CD4-positive, alpha-beta T cell treated with Interleukin-6 at 100 ng/mL for 8 hours (primary cell): ENCODE results near the gene RAB19.
"Not testable (repeated sequence)": the region's sequence is repeated elsewhere in the genome, so short reads cannot be mapped to it uniquely, and the experiment has no call there.

Experiments
- DNase-seq: peaks from one replicate; pipeline ENCODE4 v3.0.0-alpha.2; 2020; ENCODE audit warnings: mixed read lengths, low spot score

The RAB19 gene

DNA sequence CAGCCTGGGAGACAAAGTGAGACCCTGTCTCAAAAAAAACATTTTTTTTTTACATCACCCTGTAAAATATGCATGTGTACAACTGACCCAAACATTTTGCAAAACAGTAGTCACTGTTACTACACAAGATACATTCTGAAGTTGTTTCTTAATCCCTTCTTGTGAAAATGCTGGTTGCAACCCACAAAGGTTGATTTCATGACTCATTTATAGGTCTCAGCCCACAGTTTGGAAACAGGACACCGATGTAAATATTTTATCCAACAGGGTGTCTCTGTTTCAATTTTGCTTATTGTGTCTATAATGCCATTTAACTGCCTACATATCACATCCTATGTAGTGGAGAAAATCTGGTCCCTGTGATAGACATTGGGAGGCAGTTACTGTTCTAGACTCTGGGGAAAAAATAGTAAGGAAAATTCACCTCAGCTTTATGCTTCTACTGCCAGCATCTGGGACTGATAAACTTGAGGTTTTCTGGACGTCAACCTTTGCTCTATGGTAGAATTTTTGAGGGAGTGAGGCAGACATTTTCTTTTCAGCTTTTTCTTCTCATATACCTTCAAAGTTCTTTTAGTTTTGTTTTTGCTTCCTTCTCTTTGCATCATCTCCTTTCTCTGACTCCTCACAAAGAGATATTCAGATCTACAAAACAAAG, 1.6 kb upstream of the RAB19 start:
- DNase-seq = no peak

DNA sequence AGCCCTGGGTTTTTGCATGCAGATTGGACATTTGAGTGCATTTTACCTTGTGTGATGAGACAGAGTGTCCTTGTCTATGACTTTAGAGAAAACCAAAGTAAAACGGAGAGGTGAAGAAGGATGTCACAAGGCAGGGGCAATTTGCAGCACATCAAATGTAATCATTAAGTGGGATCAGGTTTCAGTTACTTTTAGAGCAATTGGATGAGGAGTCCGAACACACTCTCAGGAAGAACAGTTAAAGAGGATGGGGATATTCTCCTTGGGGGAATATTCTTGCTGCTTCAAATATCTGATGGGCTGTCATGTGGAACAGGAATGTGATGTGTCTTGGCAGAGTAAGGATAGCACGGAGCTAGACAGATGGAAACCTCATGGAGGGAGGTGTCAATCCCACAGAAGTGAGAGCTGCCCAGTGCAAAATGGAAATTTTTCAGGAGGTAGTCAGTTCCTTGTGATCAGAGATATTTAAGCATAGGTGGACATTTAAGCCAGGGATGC, 757 bp downstream of the RAB19 start:
- DNase-seq = no peak

DNA sequence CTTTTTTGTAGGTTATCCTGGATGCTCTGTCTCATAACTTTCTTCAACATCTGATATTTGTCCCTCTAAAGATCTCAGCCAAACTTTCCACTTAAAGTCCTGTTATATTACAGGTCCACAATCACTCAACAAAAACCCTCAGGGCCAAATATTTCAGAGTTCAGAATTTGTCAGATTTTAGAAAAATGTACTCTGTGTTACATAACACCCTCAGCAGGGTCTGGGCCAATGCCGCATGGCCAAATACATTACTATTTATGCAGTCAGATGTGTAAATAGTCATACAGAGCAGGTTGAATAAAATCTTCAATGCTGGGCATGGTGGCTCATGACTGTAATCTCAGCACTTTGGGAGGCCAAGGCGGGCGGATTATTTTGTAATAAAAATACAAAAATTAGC, 11.5 kb downstream of the RAB19 start:
- no peak for DNase-seq

DNA sequence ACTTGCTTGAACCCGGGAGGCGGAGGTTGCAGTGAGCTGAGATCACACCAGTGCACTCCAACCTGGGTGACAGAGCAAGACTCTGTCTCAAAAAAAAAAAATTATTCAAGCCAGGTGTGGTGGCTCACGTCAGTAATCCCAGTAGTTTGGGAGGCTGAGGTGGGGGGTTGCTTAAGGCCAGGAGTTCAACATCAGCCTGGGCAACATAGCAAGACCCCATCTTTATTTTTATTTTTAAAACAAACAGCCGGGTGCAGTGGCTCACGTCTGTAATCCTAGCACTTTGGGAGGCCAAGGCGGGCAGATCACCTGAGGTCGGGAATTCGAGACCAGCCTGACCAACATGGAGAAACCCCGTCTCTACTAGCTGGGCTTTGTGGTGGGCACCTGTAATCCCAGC, 12.0 kb downstream of the RAB19 start:
- not testable (repeated sequence) for DNase-seq

DNA sequence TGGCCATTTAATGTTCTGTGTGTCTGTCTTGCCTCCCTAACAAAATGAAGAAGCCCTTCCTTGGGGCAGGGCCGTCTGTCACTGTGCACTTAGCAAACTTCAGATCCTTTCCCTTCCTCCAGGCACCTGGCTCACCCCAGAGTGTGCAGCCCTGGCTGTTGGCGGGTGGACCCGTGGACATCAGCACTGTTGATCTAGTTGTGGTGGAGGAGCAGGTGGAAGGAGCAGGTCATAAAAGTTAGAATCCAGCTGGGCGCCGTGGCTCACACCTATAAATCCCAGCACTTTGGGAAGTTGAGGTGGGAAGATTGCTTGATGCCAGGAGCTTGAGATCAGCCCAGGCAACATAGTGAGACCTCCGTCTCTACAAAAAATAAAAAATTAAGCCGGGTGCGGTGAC, 12.7 kb downstream of the RAB19 start:
- DNase-seq = no peak

DNA sequence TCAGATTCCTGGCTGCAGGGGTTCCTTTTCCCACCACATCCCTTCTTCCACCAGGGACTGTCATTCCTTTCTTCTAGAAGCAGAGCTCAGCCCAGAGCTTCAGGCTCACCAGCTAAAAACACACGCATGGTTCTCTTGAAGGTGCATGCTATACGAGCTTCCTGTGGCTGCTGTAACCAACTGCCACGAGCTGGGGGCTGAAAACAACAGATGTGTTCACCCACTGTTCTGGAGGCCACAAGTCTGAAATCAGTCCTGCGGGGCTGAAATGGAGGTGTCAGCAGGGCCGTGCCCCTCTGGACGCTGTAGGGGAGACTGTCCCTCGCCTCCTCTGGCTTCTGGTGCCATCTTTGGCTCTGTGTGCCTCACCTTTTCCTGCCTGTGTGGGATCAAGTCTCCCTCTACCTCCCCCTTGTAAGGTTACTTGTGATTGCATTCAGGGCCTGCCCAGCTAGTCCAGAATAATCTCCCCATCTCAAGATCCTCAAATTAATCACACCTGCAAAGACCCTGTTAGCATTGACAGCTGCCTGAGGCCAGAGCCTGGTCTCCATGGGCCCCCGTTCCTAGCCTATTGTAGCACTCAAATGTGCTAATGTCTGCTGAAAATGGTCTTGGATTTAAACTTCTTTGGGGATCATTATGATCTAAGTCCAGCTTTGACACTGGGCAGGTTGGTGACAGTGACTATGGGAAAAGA, 13.7 kb downstream of the RAB19 start:
- no peak for DNase-seq

DNA sequence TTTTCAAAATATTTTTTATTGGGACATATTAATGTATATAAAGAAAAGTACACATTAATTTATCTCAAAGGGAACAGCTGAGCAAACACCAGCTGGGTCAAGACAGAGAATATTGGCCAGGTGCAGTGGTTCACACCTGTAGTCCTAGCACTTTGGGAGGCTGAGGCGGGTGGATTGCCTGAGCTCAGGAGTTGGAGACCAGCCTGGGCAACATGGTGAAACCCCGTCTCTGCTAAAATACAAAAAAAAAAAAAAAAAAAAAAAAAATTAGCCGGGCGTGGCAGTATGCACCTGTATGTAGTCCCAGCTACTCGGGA, 14.3 kb downstream of the RAB19 start:
- not testable (repeated sequence) for DNase-seq

DNA sequence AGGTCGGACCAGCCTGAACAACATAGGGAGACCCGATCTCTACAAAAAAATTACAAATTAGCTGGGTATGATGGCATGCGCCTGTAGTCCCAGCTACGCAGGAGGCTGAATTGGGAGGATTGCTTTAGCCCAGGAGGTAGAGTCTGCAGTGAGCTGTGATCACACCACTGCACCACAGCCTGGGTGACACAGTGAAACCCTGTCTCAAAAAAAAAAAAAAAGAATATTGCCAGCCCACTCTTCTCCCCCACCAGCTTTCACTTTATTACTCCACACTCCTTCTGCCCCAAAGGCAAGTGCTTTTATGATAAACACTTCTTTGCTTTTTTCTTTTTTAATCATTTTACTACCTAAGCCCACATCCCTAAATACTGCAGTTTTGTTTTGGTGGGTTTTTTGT, 14.8 kb downstream of the RAB19 start:
- no peak for DNase-seq

DNA sequence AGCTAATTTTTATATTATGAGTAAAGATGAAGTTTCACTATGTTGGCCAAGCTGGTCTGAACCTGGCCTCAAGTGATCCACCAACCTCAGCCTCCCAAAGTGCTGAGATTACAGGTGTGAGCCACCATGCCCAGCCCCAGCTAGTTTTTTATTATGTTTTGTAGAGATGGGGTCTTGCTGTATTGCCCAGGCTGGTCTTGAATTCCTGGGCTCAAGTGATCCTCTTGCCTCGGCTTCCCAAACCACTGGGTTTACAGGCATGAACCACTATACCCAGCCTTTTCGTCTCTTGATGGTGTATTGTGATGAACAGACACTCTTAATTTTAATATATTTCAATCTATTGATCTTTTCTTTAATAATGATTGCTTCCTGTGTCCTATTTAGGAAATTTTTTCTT, 17.7 kb downstream of the RAB19 start:
- no peak for DNase-seq

DNA sequence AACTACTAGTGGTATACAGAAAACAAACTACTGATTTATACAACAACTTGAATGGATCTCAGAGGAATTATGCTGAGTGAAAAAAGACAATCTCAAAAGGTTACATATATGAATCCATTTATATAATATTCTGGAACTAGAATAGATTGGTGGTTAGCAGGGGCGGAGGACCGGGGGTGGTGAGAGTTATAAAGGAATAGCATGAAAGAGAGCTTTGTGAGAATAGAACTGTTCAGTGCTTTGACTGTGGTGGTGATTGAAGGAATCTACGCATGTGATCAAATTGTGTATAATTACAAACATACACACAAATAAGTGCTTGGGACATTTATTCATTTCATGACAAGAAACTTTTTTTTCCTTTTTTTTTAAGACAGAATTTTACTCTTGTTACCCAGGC, 19.6 kb downstream of the RAB19 start:
- DNase-seq = no peak

DNA sequence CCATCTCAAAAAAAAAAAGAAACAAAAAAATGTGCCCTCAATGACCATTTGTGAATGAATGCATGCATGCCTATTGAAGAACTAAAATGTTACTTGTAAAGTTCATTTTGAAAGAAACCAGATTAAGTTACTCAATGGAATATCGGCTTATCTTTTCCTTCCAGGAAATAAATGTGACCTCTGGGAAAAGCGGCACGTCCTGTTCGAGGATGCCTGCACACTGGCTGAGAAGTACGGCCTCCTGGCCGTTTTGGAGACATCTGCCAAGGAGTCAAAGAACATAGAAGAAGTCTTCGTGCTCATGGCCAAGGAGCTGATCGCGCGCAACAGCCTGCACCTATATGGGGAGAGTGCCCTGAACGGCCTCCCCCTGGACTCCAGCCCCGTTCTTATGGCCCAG, 21.9 kb downstream of the RAB19 start:
- no peak for DNase-seq

DNA sequence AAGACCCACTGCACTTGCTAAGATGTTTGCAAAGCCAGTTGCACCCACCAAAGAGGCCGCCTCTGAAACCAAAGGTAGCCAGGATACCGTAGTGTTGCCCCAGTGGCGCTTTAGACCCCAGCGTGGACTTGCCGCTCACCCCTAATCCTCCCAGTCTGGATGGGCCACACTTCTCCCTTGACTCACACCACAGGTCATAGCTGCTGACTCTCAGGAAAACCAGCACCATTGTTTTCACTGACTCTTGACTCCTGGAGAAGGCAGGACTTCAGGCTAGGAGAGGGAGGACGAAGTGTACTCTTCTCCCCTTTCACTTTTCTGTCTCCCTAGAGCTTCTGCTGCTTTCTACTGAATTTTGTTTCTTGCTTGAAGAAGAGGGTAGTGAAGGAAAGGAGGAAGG, 22.3 kb downstream of the RAB19 start:
- DNase-seq = no peak

DNA sequence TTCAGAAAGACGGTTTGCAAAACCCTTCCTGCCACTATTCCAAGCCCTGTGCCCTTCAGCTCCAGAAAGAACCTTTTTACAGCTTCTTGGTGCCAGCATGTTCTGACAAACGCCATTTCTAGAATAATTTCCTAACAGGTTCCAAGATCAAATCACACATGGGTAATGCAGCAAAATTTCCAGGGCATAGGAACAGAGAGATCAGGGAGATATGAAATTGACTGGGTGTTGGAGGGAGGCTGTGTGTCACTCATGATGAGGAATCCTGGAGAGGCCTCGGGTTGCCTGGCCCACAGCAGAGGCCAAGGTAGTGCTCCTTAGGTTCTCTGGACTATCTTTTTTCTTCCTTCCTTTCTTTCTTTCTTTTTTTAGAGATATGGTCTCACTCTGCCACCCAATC, 29.5 kb downstream of the RAB19 start:
- DNase-seq = no peak

DNA sequence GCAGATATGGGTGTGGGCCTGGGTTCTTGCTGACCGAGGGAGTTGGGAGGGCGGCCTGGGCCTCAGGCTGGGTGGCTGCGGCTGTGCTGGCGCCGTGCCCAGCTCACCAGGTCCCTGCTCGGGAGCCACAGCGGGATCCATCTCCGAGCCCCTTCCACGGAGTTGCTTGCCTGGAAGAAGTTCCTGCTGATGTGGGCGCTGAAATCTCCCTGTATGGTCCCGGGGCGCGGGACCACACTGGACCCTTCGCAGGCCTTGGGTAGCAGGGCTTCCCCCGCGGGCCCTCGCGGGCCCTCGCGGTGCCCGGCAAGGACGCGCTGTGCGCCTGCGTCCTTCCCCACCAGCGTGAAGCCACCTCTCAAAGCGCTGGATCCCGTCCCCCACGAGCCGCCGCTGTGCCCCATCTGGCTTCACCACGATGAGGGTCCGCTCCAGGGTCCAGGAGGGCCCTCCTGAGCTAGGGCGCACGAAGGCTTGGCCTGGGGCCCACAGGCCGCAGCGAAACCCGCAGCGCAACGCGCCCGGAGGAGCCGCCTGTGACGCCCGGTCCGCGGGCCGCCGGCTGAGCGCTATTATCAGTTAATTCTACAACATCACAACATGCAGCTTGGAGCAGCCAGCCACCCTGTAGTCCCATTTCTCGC, 31.5 kb downstream of the RAB19 start:
- DNase-seq = no peak

DNA sequence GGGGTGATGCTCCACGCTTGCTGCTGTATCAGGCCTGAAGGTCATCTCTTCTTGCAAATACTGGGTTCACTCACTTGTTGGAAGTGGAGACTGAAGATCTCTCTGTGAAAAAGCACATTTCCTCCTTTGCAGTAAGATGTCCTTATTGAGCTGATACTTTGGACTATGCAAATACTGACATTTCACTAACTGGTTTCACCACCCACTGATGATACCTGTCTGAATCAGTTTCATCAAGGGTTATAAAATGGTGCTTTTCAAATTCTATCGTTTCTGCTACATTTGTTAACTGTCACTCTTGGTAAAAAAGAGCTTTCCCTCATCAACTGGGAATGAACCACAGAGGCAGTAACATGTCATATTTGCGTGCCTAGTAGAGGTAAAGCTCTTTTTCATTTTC, 35.5 kb downstream of the RAB19 start:
- no peak for DNase-seq

DNA sequence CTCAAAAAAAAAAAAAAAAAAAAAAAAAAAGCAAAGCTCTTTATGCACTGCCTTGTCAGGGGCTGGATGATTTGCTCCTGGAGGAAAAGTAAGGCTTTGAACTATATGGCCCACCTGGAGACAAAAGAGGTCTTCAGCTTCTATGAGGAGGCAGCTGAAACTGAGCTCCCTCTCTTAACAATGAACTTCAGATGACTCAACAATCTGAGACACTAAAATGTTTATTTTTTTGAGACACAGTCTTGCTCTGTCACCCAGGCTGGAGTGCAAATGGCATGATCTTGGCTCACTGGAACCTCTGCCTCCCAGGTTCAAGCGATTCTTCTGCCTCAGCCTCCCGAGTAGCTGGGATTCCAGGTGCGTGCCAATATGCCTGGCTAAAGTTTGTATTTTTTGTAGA, 36.7 kb downstream of the RAB19 start:
- DNase-seq = no peak

DNA sequence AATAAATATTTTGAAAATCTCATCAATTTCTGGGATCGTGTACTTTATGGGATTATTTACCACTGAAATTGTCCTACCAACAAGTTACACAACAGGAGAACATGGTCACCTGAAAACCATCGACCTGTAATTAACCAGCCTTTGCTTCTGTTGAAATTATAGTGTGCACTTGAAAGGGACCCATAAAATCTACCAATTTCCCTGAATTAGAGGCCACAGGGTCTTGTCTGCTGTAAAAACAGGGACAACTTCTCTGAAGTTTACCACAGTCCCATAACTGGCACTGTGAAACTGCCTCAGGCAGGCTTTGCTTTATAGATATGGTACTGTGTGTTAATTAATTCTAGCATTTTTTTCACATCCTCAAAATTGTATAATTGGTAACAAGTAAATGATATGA, 37.7 kb downstream of the RAB19 start:
- DNase-seq = no peak

DNA sequence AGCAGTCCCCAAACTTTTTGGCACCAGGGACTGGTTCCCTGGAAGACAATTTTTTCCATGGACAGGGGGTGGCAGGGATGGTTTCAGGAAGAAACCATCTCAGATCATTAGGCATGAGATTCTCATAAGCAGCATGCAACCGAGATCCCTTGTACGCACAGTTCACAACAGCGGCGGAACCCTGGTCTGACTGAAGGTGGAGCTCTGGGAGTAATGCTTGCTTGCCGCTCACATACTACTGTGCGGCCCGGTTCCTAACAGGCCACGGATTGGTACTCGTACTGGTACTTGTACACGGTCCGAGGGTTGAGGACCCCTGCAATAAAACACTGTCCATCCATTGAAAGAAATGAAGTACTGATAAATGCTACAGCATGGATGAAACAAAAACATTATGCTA, 42.6 kb downstream of the RAB19 start:
- no peak for DNase-seq

DNA sequence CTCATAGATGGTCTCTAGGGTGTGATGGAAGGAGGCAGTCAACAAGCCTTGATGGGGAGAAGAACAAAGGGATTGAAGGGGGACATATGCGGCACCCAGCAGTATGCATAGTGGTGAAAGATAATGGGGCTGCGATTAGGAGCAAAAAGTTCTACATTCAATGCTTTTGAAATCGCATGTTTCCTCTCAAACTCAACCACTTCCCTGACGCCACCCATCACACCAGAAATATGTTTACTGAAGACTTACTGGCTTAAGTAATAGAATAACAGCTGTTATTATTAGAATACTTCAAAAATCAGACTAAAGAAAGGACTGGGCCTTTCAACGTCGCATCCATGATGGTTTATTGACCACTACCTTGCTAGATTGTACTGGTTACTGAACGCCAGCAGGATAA, 44.0 kb downstream of the RAB19 start:
- no peak for DNase-seq

DNA sequence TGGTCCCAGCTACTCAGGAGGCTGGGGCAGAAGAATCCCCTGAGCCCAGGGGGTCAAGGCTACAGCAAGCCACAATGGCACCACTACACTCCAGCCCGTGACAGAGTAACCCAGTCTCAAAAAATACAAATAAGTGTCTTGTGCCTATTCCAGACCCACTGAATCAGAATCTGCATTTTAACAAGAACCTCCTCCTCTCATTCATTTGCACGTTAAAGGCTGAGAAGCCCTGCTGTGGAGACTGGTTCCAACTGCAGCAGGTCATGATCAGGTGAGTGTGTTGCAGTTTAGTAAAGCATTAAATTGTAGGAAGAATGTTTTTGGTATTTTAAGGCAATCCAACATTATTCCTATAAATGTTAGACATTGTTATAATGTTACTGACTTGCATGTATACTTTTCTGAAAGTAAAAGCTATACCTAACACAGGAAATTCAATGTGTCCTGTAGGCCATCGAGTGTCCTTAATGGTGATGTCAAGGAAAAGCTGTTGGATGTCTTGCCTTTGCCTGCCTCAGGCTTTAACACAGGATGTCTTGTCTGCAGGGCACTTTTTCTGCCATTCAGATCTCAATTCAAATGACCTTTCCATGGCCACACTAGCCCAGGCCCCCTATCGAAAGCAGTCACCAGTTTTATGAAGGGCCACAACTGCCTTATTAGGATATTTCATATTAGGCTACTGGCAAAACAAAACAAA, 45.1 kb downstream of the RAB19 start:
- DNase-seq = no peak

DNA sequence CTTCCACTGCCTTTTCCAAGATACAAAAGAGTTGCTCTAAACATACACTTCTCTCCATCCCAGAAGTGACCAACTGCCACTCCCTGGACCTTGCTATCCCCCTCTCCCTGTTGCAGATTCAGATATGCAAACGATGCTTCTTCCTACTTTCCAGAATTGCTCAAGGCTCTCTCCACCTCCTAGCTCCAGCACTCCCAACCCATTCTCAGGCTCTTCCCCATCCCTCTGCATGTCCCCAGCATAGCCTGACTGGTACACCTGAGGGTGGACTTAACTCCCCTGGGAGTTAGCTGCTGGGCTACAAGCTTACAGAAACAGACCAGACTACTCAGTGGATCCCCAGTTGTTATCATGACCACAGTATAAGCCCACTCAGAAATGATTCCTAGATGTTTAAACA, 47.9 kb downstream of the RAB19 start:
- DNase-seq = no peak

DNA sequence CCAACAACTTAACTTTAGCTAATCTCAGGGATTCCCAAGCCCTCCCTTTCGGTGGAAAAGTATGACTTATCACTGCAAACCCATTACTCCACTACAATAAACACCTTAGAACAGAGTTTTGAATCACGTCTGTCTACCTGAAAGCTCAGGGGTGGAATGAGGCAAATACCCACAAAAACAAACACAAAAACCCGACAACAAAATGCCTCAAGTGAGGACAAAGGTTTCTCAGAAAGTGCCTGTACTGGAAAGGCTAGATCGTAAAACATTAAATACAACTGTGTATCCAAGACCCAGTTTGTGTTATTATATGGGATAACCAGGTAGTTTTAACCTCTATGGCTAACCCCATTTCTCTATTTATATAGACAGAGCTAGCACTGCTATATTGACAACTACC, 49.4 kb downstream of the RAB19 start:
- no peak for DNase-seq
